HCT116 (cell line): ENCODE results near the gene AKR7A2. TPM values are rescaled to one million over a fixed set of nuclear protein-coding genes. Genes with fewer than 3 reads are reported as not detected.

Experiments used
- ATAC-seq: fragments of 200-7000 bp; cut with Tn5 transposase; 2 replicates; pipeline ENCODE4 v1.9.1; 2020; ENCODE audit warnings: mild to moderate bottlenecking, moderate library complexity
- BruUV-seq: library from RNA; stranded (reverse); fragments of 400-500 nt; replicated peaks from 2 replicates; lab custom pipeline; 2021; lab: Mats Ljungman, UMichigan
- CTCF ChIA-PET: fragments of 300-600 bp; sonication (Branson Sonifier 250); formaldehyde crosslinking; loops from one replicate; lab custom pipeline; 2021; ENCODE audit warnings: antibody characterized with exemption; lab: Charles Lee
- POLR2A ChIA-PET: fragments of 300-600, 350-600 bp; sonication (Branson Sonifier 250); formaldehyde crosslinking; loops from one replicate; lab custom pipeline; 2021; ENCODE audit warnings: antibody characterized with exemption; lab: Charles Lee
- RAD21 ChIA-PET, 2 experiments: fragments of 300-600 bp; sonication (Branson Sonifier 250); formaldehyde crosslinking; loops; one replicate each; lab custom pipeline; 2023; ENCODE audit warnings: low total read pairs in 2 of 2; ENCODE audit not compliant: uncharacterized antibody in 2 of 2, unreplicated experiment in 2 of 2, low non-redundant PET in 1 of 2; lab: Charles Lee
- DNase-seq: peaks from one replicate; pipeline ENCODE4 v3.0.0-alpha.2; 2010; ENCODE audit warnings: low read depth, low spot score
- H2AFZ ChIP-seq: fragments of 200-600 bp; shearing (Covaris generic), sonication (generic); 2 replicates; pipeline ENCODE4 v1.6.1; 2017; ENCODE audit warnings: low read depth, mixed run types, mixed read lengths, antibody characterized with exemption, low read length; ENCODE audit not compliant: poor library complexity, severe bottlenecking
- H3K27ac ChIP-seq: 2 replicates; pipeline ENCODE4 v1.5.1; 2012; ENCODE audit warnings: low read depth, low read length
- H3K27me3 ChIP-seq: fragments of 200-600 bp; sonication (generic); 2 replicates; pipeline ENCODE4 v1.6.1; 2016; ENCODE audit warnings: mixed run types, low read length, mixed read lengths; ENCODE audit not compliant: insufficient read depth
- H3K36me3 ChIP-seq, 2 experiments: fragments of 200-500 bp in 1 of 2; fragments of 200-600 bp in 1 of 2; sonication (Bioruptor generic) in 1 of 2; sonication (generic) in 1 of 2; 2 replicates each; pipeline versions ENCODE4 v1.5.1 to v1.6.1; 2014 to 2016; ENCODE audit warnings: low read length in 2 of 2, inconsistent platforms in 1 of 2, mixed read lengths in 1 of 2, mixed run types in 1 of 2; ENCODE audit not compliant: insufficient read depth in 2 of 2, control insufficient read depth in 1 of 2
- H3K4me1 ChIP-seq, 2 experiments: fragments of 200-600 bp in 1 of 2; sonication (generic) in 1 of 2; 2 replicates each; pipeline versions ENCODE4 v1.5.1 to v1.6.1; 2012 to 2017; ENCODE audit warnings: low read length in 2 of 2, inconsistent platforms in 1 of 2, mild to moderate bottlenecking in 1 of 2, mixed read lengths in 1 of 2, mixed run types in 1 of 2, moderate library complexity in 1 of 2; ENCODE audit not compliant: insufficient read depth in 2 of 2, control insufficient read depth in 1 of 2
- H3K4me2 ChIP-seq: fragments of 200-600 bp; sonication (generic); 2 replicates; pipeline ENCODE4 v1.6.1; 2017; ENCODE audit warnings: mixed run types, low read length, mixed read lengths
- H3K4me3 ChIP-seq, 2 experiments: fragments of 200-600 bp in 1 of 2; sonication (generic) in 1 of 2; replicated peaks in 1 of 2; 2 replicates each; pipeline ENCODE4 v1.5.1; 2011 to 2016; ENCODE audit warnings: low read length in 2 of 2, control low read depth in 1 of 2, low read depth in 1 of 2, mild to moderate bottlenecking in 1 of 2, mixed read lengths in 1 of 2, mixed run types in 1 of 2
- H3K79me2 ChIP-seq: fragments of 200-600 bp; sonication (generic); 2 replicates; pipeline ENCODE4 v1.6.1; 2017; ENCODE audit warnings: mild to moderate bottlenecking, mixed run types, low read length, moderate library complexity, mixed read lengths; ENCODE audit not compliant: insufficient read depth
- H3K9ac ChIP-seq: fragments of 200-600 bp; sonication (generic); 2 replicates; pipeline ENCODE4 v1.6.1; 2016; ENCODE audit warnings: low read length, mixed read lengths
- H3K9me2 ChIP-seq: fragments of 200-600 bp; sonication (generic), shearing (Covaris generic); 2 replicates; pipeline ENCODE4 v1.6.1; 2017; ENCODE audit warnings: mixed run types, mild to moderate bottlenecking, moderate library complexity; ENCODE audit not compliant: insufficient read depth
- H3K9me3 ChIP-seq, 2 experiments: fragments of 200-500 bp in 1 of 2; fragments of 200-600 bp in 1 of 2; sonication (Bioruptor generic) in 1 of 2; sonication (generic) in 1 of 2; 2 replicates each; pipeline ENCODE4 v1.6.1; 2014 to 2017; ENCODE audit warnings: low read length in 2 of 2, mixed read lengths in 2 of 2, inconsistent platforms in 1 of 2, low read depth in 1 of 2, mild to moderate bottlenecking in 1 of 2, mixed run types in 1 of 2, moderate library complexity in 1 of 2; ENCODE audit not compliant: control insufficient read depth in 1 of 2, insufficient read depth in 1 of 2
- H4K20me1 ChIP-seq: fragments of 200-600 bp; sonication (generic), shearing (Covaris generic); 2 replicates; pipeline ENCODE4 v1.6.1; 2017; ENCODE audit warnings: mixed run types, mild to moderate bottlenecking, moderate library complexity; ENCODE audit not compliant: insufficient read depth
- CBX3 ChIP-seq: IDR thresholded peaks from 2 replicates; pipeline ENCODE4 v1.6.1; 2012; ENCODE audit warnings: low read depth
- EZH2 ChIP-seq: fragments of 200-600 bp; sonication (generic); IDR thresholded peaks from 2 replicates; pipeline ENCODE4 v1.6.1; 2017; ENCODE audit warnings: antibody characterized with exemption, mixed run types
- EZH2phosphoT487 ChIP-seq: fragments of 200-600 bp; IDR thresholded peaks from 2 replicates; pipeline ENCODE4 v1.6.1; 2018; ENCODE audit warnings: antibody characterized with exemption, borderline replicate concordance
- MAX ChIP-seq: IDR thresholded peaks from 2 replicates; pipeline ENCODE4 v1.6.1; 2012
- POLR2A ChIP-seq: IDR thresholded peaks from 2 replicates; pipeline ENCODE4 v1.7.0; 2011; ENCODE audit warnings: borderline replicate concordance; ENCODE audit not compliant: insufficient read depth, insufficient read length; ENCODE audit errors: extremely low read depth
- RAD21 ChIP-seq: IDR thresholded peaks from 2 replicates; pipeline ENCODE4 v1.6.1; 2012; ENCODE audit warnings: low read depth, mild to moderate bottlenecking
- SP1 ChIP-seq: IDR thresholded peaks from 2 replicates; pipeline ENCODE4 v1.6.1; 2012; ENCODE audit warnings: low read depth
- SRF ChIP-seq: IDR thresholded peaks from 2 replicates; pipeline ENCODE4 v1.6.1; 2012; ENCODE audit warnings: low read depth
- TCF7L2 ChIP-seq: IDR thresholded peaks from 2 replicates; pipeline ENCODE4 v1.7.0; 2011; ENCODE audit warnings: borderline replicate concordance, inconsistent platforms; ENCODE audit not compliant: insufficient read depth, insufficient read length; ENCODE audit errors: extremely low read depth
- ZNF274 ChIP-seq: fragments of 200-500 bp; sonication (Bioruptor generic); IDR thresholded peaks from 2 replicates; pipeline ENCODE4 v1.6.1; 2014; ENCODE audit warnings: mild to moderate bottlenecking, low read depth, low read length, inconsistent platforms
- intact Hi-C: fragments of 100-400 bp; cut with micrococcal nuclease; formaldehyde crosslinking; loops from 2 replicates; pipeline ENCODE4 v1.10.0; 2022
- total RNA-seq: library from RNA; stranded (reverse); gene quantifications from one replicate; pipeline ENCODE4 v1.2.1, GENCODE V29; 2021; ENCODE audit not compliant: unreplicated experiment
- TF ChIP-seq, protein P1 (sequence below): IDR thresholded peaks from 2 replicates; pipeline ENCODE4 v1.6.1; 2012; ENCODE audit warnings: low read depth
- TF ChIP-seq, protein P2 (sequence below), 3 experiments: fragments of 200-600 bp in 1 of 3; sonication (generic) in 1 of 3; IDR thresholded peaks in 2 of 3; conservative IDR thresholded peaks in 1 of 3; 2 replicates each; pipeline ENCODE4 v1.5.1; 2012 to 2017; ENCODE audit warnings: low read depth in 2 of 3, low read length in 2 of 3, antibody characterized with exemption in 1 of 3, borderline replicate concordance in 1 of 3, control low read depth in 1 of 3, mild to moderate bottlenecking in 1 of 3, mixed read lengths in 1 of 3, mixed run types in 1 of 3, moderate library complexity in 1 of 3; ENCODE audit not compliant: insufficient read depth in 1 of 3

Gene AKR7A2
- total RNA-seq, 1 experiment from 2014 or later = 90.8 TPM

DNA sequence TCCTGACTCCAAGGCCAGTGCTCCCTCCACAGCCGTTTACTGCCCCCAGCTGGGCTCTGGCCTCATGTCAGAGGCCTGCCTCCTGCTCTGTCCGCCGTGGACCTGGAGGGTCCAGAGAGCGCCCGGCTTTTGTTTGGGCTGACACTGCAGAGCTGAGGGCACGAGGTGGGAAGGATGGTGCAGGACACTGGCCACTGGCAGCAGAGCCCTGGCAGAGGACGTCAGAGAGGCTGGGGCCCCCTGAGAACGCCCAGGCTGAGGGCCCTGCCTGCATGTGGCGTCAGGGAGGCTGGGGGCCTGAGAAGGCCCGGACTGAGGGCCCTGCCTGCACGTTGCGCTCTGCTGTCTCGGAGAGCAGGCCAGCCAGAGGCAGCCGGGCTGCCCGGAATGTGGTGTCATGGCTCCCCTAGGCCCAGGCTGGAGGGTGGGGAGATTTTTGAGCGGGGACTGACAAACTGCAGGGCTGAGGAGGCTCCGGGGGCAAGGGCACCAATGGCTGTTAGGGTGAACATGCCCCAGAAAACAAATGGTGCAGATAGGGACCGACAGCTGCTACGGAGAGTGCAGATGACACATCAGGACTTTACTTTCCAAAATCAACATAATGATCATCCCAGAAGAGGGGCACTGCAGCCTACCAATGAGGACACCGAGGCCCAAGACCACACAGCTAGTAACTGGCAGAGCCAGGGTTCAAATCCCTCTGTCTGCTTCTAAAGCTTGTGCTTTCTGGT, 31.8 kb upstream of the AKR7A2 start:
- ATAC-seq (no peak), DNase-seq (no peak)
- TF ChIP-seq CBX3 (no peak), SRF (no peak), SP1 (no peak), TCF7L2 (no peak), EZH2phosphoT487 (no peak), ZNF274 (no peak), MAX (no peak), POLR2A (no peak), RAD21 (no peak), EZH2 (no peak)
- TF ChIP-seq, protein P1, sequence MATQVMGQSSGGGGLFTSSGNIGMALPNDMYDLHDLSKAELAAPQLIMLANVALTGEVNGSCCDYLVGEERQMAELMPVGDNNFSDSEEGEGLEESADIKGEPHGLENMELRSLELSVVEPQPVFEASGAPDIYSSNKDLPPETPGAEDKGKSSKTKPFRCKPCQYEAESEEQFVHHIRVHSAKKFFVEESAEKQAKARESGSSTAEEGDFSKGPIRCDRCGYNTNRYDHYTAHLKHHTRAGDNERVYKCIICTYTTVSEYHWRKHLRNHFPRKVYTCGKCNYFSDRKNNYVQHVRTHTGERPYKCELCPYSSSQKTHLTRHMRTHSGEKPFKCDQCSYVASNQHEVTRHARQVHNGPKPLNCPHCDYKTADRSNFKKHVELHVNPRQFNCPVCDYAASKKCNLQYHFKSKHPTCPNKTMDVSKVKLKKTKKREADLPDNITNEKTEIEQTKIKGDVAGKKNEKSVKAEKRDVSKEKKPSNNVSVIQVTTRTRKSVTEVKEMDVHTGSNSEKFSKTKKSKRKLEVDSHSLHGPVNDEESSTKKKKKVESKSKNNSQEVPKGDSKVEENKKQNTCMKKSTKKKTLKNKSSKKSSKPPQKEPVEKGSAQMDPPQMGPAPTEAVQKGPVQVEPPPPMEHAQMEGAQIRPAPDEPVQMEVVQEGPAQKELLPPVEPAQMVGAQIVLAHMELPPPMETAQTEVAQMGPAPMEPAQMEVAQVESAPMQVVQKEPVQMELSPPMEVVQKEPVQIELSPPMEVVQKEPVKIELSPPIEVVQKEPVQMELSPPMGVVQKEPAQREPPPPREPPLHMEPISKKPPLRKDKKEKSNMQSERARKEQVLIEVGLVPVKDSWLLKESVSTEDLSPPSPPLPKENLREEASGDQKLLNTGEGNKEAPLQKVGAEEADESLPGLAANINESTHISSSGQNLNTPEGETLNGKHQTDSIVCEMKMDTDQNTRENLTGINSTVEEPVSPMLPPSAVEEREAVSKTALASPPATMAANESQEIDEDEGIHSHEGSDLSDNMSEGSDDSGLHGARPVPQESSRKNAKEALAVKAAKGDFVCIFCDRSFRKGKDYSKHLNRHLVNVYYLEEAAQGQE = no peak
- TF ChIP-seq, protein P2, sequence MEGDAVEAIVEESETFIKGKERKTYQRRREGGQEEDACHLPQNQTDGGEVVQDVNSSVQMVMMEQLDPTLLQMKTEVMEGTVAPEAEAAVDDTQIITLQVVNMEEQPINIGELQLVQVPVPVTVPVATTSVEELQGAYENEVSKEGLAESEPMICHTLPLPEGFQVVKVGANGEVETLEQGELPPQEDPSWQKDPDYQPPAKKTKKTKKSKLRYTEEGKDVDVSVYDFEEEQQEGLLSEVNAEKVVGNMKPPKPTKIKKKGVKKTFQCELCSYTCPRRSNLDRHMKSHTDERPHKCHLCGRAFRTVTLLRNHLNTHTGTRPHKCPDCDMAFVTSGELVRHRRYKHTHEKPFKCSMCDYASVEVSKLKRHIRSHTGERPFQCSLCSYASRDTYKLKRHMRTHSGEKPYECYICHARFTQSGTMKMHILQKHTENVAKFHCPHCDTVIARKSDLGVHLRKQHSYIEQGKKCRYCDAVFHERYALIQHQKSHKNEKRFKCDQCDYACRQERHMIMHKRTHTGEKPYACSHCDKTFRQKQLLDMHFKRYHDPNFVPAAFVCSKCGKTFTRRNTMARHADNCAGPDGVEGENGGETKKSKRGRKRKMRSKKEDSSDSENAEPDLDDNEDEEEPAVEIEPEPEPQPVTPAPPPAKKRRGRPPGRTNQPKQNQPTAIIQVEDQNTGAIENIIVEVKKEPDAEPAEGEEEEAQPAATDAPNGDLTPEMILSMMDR (IDR thresholded peaks at IDR 0.05 in 2 of 3, conservative IDR thresholded peaks at IDR 0.05 in 1 of 3; ENCODE audit: borderline replicate concordance in 1 of 3, insufficient read depth in 1 of 3, low read depth in 2 of 3, low read length in 2 of 3) = no peak
- Histone ChIP-seq H4K20me1 (no peaks in the 10 kb centered on the region), H3K27ac (no peak overlapping the region), H3K4me1 (peaks cover 3 to 9% of the 10 kb centered on the region in 2 experiments; a peak in 3 of 4 replicates), H3K4me2 (no peak overlapping the region), H3K9me3 (no peaks in the 10 kb centered on the region), H3K9me2 (no peaks in the 10 kb centered on the region), H3K27me3 (no peaks in the 10 kb centered on the region), H3K36me3 (no peaks in the 10 kb centered on the region; a peak in 1 of 4 replicates), H3K4me3 (no peak overlapping the region), H2AFZ (no peak overlapping the region), H3K9ac (no peak overlapping the region), H3K79me2 (no peaks in the 10 kb centered on the region)
- intact Hi-C loops = loop anchor here (1.0 to 5.0 kb wide), 3 partner anchors 144 to 309 kb away; partner anchors contain the start of gene CAPZB
- CTCF ChIA-PET = interaction anchor here (0.9 to 1.3 kb wide), 4 partner anchors 238 to 317 kb away, joined by 3 to 5 read pairs (median 3); no protein-coding TSS in a partner anchor
- POLR2A ChIA-PET = no interaction called here
- RAD21 ChIA-PET = interaction anchor here in 1 of 2 experiments (0.6 kb wide), 1 partner anchor 459 kb away, joined by 3 read pairs; no protein-coding TSS in a partner anchor
- no TSS peak for BruUV-seq
